Activated T-helper 1 cell treated with anti-CD3 and anti-CD28 coated beads, Interleukin-12 subunit alpha, Interleukin-12 subunit beta, Interleukin-2, Interleukin-4 antibody, amounts not matched to agents 30 ng/mL and 10 ng/mL and 1 ng/mL, durations not matched to agents 14 hours and 24 hours and 36 hours (primary cell): ENCODE measurements around the gene GNG14. TPM values are rescaled to one million over a fixed set of nuclear protein-coding genes. Genes with fewer than 3 reads are reported as not detected.
"Not testable (repeated sequence)": the region's sequence is repeated elsewhere in the genome, so short reads cannot be mapped to it uniquely, and the experiment has no call there.

Experiments
- DNase-seq: peaks from one replicate; pipeline ENCODE4 v3.0.0; 2021; ENCODE audit warnings: low spot score
- H3K27ac Mint-ChIP-seq: one replicate; pipeline ENCODE4 v1.8.0; 2021; ENCODE audit warnings: mild to moderate bottlenecking, mixed read lengths
- H3K27me3 Mint-ChIP-seq: one replicate; pipeline ENCODE4 v1.8.0; 2022; ENCODE audit warnings: mild to moderate bottlenecking, moderate library complexity, mixed read lengths; ENCODE audit not compliant: insufficient read depth
- H3K36me3 Mint-ChIP-seq: one replicate; pipeline ENCODE4 v1.8.0; 2021; ENCODE audit warnings: low read depth, mixed read lengths
- H3K4me1 Mint-ChIP-seq: one replicate; pipeline ENCODE4 v1.8.0; 2021; ENCODE audit warnings: low read depth, mixed read lengths
- H3K4me3 Mint-ChIP-seq: one replicate; pipeline ENCODE4 v1.8.0; 2021; ENCODE audit warnings: mild to moderate bottlenecking, moderate library complexity, mixed read lengths
- H3K9me3 Mint-ChIP-seq: one replicate; pipeline ENCODE4 v1.8.0; 2021; ENCODE audit warnings: mixed read lengths
- intact Hi-C: fragments of 100-400 bp; cut with micrococcal nuclease; formaldehyde crosslinking; loops from one replicate; pipeline ENCODE4 v1.15.1; 2024
- total RNA-seq: library from RNA; stranded (reverse); gene quantifications from 2 replicates; pipeline ENCODE4 v1.2.3, GENCODE V29; 2022

GNG14 gene
- total RNA-seq, 1 donor from 2014 or later = 0.73 TPM

DNA sequence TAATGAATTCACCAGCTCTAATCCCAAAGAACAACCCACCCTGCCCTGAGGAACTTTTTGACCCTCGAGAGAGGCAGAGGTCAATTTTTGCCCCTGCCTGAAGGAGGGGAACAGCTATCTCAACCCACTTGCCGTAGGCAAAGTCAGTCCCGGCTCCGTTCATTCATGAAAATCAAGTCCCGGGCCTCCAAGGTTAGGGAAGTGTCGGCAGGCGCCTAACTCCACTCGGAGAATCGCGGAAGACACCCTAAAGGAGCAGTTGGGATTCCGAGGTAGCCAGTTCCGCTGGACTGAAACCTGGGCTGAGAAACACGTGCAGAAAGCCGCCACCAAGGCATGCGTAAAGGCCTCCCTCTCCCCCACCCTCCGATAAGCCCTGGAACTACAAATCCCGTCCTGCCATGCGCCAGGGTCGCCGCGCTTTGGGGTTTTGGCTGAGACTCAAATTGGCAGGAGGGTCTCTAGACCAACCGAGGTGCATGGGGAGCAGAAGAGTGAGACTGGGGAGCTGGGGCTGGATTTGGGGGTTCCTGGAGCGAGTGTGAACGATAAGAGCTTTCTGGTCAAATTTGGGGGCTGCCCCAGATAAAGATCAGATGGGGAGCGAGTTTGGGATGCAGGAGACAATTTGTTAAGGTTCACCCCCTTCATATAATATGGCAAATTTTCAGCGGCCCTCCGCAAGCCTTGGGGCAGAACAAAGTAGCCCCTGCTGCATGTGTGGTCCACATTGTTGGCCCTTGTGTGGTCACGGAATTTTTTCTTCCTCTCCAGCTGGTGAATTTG, 36.0 kb downstream of the GNG14 start, which contains the start of gene TNPO2:
TNPO2 (minus strand) TSS at position 292 of the 786 bp plus-strand sequence. CDS start 2,955 bp downstream, outside the sequence.
- Mint-ChIP-seq H3K4me1 (peaks cover 43% of the 10 kb centered on the region), H3K4me3 (peak within 1 kb of the TSS; percentile 99), H3K27ac (peak within 1 kb of the TSS; percentile 98), H3K27me3 (no peaks in the 10 kb centered on the region), H3K36me3 (peaks cover 37% of the 10 kb centered on the region), H3K9me3 (no peaks in the 10 kb centered on the region)
- peak; percentile 65 for DNase-seq
- intact Hi-C loops = loop anchor here (1.0 to 5.0 kb wide), 4 partner anchors 9 to 112 kb away; partner anchors contain the start of genes HOOK2, JUNB, ZNF490 and ZNF791

DNA sequence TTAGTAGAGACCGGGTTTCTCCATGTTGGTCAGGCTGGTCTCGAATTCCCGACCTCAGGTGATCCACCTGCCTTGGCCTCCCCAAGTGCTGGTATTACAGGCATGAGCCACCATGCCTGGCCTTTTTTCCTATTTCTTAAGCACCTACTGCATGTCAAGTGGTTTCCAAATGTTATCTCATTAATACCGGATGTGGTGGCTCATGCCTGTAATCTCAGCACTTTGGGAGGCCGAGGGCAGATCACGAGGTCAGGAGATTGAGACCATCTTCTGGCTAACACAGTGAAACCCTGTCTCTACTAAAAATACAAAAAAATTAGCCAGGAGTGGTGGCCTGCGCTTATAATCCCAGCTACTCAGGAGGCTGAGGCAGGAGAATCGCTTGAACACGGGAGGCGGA, 37.8 kb downstream of the GNG14 start:
- intact Hi-C loops, H3K4me3 Mint-ChIP-seq, H3K27me3 Mint-ChIP-seq, H3K9me3 Mint-ChIP-seq, DNase-seq, H3K27ac Mint-ChIP-seq: not testable (repeated sequence)
- peaks cover 43% of the 10 kb centered on the region for H3K4me1 Mint-ChIP-seq
- H3K36me3 Mint-ChIP-seq = peaks cover 46% of the 10 kb centered on the region

DNA sequence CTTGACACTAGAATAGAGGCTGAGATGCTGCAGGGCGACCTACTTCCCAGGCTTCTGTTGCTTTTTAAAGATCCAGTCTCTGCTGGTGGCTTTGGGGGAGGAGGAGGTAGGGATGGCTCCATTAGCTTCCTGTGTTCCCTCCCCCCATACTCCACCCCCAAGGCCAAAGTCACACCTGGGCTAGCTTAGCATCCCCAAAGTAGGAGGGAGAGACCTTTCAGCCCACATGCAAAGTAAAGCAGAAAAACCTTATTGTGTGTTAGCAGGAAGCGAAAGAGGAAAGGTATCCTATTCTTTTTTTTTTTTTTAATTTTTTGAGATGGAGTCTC, 39.2 kb downstream of the GNG14 start:
- no peak overlapping the region for H3K27ac Mint-ChIP-seq
- peaks cover 39% of the 10 kb centered on the region for H3K36me3 Mint-ChIP-seq
- H3K4me1 Mint-ChIP-seq = peaks cover 37% of the 10 kb centered on the region

DNA sequence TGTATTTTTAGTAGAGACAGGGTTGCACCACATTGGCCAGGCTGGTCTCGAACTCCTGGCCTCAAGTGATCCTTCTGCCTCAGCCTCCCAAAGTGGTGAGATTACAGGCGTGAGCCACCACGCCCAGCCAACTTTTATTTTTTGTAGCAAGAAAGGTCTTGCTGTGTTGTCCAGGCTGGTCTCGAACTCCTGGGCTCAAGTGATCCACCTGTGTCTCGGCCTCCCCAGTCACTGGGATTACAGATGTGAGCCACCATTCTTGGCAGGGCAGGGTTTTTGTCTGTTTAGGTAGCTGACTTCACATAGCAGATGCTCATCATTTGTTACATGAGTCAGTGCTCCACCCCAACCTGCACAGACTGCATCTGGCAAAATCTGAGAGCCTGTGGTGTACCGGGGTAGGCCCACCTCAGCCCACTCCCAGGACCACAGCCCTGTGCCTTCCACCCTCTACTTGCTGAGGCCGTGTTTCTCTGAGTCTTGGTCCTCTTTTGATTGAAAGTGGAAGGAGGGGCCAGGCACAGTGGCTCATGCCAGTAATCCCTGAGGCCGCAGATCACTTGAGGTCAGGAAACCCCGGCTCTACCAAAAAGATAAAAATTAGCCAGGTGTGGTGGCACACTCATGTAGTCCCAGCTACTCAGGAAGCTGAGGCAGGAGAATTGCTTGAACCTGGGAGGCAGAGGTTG, 40.1 kb downstream of the GNG14 start:
- Mint-ChIP-seq H3K27me3 (no peaks in the 10 kb centered on the region), H3K27ac (no peak overlapping the region), H3K9me3 (no peaks in the 10 kb centered on the region), H3K36me3 (peaks cover 38% of the 10 kb centered on the region), H3K4me1 (peaks cover 40% of the 10 kb centered on the region), H3K4me3 (no peak overlapping the region)
- no peak for DNase-seq
- intact Hi-C loops = no loop called here

More for the DNA sequence above, 39.2 kb downstream of the GNG14 start:
- intact Hi-C loops = no loop called here
- Mint-ChIP-seq H3K27me3 (no peaks in the 10 kb centered on the region), H3K9me3 (no peaks in the 10 kb centered on the region), H3K4me3 (no peak overlapping the region)
- no peak for DNase-seq

DNA sequence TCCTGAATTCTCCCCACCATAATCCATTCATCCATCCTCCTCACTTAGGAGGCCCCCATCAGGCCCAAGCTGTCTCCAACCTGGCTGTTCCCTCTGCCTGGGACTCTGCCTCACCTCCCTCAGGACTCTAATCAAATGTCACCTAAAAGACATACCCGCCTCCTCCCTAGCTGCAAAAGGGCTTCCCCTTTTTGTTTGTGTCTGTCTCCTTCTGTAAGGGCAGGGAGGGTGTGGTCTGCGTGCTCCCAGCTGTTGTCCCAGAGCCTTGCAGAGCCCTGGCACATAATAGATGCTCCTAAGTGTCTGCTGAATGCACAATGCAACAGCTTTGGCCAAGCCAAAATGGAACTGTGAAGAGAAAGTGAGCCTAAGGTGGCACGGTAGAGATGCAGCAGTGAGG, 42.3 kb downstream of the GNG14 start:
- peak overlapping the region; percentile 25 for H3K4me3 Mint-ChIP-seq
- no peak for DNase-seq
- intact Hi-C loops = loop anchor here (10.0 kb wide), 2 partner anchors 385 to 1635 kb away; partner anchors contain the start of genes NACC1 and TRMT1
- H3K27me3 Mint-ChIP-seq = no peaks in the 10 kb centered on the region
- peaks cover 39% of the 10 kb centered on the region for H3K36me3 Mint-ChIP-seq
- H3K4me1 Mint-ChIP-seq = peaks cover 34% of the 10 kb centered on the region
- no peaks in the 10 kb centered on the region for H3K9me3 Mint-ChIP-seq
- no peak overlapping the region for H3K27ac Mint-ChIP-seq

DNA sequence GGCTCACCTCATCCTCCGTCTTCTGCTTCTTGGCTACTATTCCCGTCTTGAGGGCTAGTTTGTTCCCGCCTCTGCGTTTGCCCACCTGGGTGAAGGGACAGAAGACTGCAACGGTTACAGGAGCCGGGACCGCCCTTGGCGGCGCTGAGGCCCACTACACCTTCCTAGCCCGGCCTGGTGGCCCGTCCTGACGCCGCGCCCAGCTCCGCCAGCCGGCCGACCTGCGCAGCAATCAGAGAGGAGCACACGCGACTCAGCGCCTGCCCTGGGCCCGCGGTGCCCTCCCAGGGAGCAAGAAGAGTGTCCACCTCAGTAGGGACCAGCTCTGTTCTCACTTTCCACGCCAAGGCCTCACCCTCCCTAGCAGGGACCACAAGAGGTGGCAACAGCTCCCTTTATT, 43.5 kb downstream of the GNG14 start:
- intact Hi-C loops = loop anchor here (10.0 kb wide), 2 partner anchors 383 to 1637 kb away; partner anchors contain the start of genes NACC1 and TRMT1
- Mint-ChIP-seq H3K27ac (no peak overlapping the region), H3K36me3 (peaks cover 39% of the 10 kb centered on the region), H3K9me3 (no peaks in the 10 kb centered on the region), H3K4me3 (no peak overlapping the region), H3K27me3 (no peaks in the 10 kb centered on the region), H3K4me1 (peaks cover 33% of the 10 kb centered on the region)
- no peak for DNase-seq

DNA sequence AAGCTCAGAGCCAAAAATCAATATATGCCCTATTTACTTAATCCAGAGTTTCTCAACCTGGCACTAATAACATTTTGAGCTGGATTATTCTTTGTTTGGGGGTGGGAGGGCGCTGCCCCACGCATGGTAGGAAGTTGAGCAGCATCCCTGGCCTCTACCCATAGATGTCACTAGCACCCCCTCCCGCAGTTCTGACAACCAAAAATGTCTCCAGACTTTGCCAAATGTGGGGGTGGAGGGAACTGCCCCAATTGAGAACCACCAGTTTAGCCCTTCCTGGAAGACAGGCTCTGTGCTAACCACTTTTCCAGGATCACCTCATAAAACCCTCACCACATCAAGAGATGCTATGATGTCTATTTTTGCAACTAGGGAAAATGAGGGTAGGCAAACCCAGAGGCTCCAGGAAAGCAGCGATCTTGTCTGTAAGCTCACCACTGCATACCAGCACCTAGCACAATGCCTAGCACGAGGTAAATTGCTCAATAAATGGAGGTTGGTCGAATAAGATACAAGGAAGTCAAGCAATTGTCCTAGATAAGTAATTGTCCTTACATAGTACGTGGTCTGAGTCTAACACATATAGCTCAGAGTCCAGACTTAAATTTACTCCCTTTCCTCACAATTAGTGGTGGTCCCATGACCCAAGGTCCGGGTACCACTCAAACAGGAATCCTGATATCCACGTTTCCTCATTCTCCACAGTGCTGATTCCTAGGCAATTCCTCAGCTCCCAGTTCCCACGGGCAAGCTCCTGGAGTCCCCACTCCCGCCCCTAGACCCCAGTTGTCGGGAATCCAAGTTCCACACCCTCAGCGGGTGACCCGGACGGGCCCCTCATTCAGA, 45.8 kb downstream of the GNG14 start:
- Mint-ChIP-seq H3K4me1 (peaks cover 38% of the 10 kb centered on the region), H3K27ac (peak overlapping the region; percentile 98), H3K4me3 (peak overlapping the region; percentile 99), H3K36me3 (peaks cover 28% of the 10 kb centered on the region), H3K27me3 (no peaks in the 10 kb centered on the region), H3K9me3 (no peaks in the 10 kb centered on the region)
- peak; percentile 52 for DNase-seq
- intact Hi-C loops = loop anchor here (1.0 to 10.0 kb wide), 7 partner anchors 10 to 1639 kb away; partner anchors contain the start of genes FARSA, FBXW9, NACC1 and TNPO2

DNA sequence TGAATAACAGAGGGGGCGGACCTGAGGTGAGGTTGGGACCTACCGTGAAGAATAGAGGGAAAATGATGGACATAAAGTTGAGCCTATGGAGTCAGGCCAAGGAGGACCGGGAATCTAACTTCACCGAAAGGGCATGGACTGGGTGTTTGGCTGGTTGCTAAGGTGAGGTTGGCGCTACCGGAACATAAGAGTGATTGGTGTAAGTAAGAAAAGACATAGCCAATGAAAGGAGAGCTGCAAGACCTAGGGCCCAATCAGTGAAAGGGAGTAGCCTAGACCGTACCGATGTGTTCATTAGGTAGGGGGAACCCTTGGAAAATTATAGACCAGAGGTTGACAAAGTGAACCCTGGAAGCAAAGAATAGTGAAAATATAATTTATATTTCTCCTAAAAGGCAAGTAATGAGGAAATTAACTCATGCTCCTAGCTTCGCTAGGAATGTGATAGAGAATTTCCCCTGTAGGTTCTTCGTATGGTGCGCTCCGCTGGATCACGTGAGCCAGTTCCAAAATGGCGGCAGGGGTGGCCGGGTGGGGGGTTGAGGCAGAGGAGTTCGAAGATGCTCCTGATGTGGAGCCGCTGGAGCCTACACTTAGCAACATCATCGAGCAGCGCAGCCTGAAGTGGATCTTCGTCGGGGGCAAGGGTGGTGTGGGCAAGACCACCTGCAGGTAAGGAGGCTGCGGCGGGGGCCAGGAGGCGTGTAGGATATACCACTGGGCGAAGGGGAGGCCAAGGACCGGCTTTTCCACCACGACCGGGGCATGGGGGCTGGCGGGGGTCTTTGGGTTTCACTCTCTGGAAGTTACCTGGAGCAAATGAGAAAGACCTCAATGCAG, 49.4 kb downstream of the GNG14 start, which contains the start of gene GET3:
GET3 (plus strand) TSS at position 503 of the 840 bp plus-strand sequence; CDS start at position 512, 9 bp downstream.
- H3K4me3 Mint-ChIP-seq = peak within 1 kb of the TSS; percentile 99
- peak; percentile 75 for DNase-seq
- peak within 1 kb of the TSS; percentile 83 for H3K27ac Mint-ChIP-seq
- intact Hi-C loops = loop anchor here (1.0 to 10.0 kb wide), 9 partner anchors 15 to 1642 kb away; partner anchors contain the start of genes CALR, DHPS, FBXW9 and GCDH
- H3K9me3 Mint-ChIP-seq = no peaks in the 10 kb centered on the region
- no peaks in the 10 kb centered on the region for H3K27me3 Mint-ChIP-seq
- H3K4me1 Mint-ChIP-seq = peaks cover 28% of the 10 kb centered on the region
- peaks cover 18% of the 10 kb centered on the region for H3K36me3 Mint-ChIP-seq

DNA sequence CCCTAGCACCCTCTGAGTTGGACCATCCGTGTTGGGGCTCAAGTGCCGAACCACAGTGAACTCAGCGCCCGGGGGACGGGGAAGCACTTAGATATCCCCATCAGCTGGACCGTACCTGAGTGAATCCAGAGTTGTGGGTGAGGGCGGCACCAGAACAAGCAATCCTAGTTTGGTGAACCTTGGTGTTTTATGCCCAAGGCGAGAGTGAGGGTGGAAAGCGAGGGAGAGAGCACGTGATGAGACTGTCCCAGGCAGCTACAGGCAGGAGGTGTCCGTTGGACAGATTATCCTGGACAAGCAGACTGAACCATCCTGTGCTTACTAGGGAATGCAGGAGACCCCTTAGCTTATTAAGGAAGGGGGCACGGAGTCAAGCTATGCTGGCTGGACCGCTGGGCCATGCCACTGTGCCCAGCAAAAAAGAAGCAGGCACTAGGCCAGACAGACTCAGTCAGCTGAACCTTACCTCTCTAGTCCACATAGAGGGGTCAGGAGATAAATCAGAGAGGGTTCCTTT, 50.1 kb downstream of the GNG14 start:
- Mint-ChIP-seq H3K9me3 (no peaks in the 10 kb centered on the region), H3K27me3 (no peaks in the 10 kb centered on the region), H3K36me3 (peaks cover 17% of the 10 kb centered on the region), H3K4me3 (peak overlapping the region; percentile 99), H3K4me1 (peaks cover 23% of the 10 kb centered on the region), H3K27ac (peak overlapping the region; percentile 29)
- no peak for DNase-seq
- intact Hi-C loops = loop anchor here (1.0 to 10.0 kb wide), 9 partner anchors 16 to 1643 kb away; partner anchors contain the start of genes CALR, DHPS, FBXW9 and GCDH
